KMS-11 (cell line): ENCODE data around the gene SLAMF8.
A peak's percentile ranks its signal among the peaks of the same experiment; 100 is the strongest.

Experiments used
- H2AFZ ChIP-seq: fragments of 200-600 bp; sonication (generic); 2 replicates; pipeline ENCODE4 v1.6.1; 2016; ENCODE audit warnings: antibody characterized with exemption, mixed run types, low read depth
- H3K27ac ChIP-seq: fragments of 200-600 bp; sonication (generic); 2 replicates; pipeline ENCODE4 v1.6.1; 2016; ENCODE audit warnings: mild to moderate bottlenecking, mixed run types
- H3K27me3 ChIP-seq: fragments of 200-600 bp; sonication (generic); 2 replicates; pipeline ENCODE4 v1.6.1; 2017; ENCODE audit warnings: mild to moderate bottlenecking, low read depth, mixed run types, moderate library complexity; ENCODE audit not compliant: insufficient read depth
- H3K36me3 ChIP-seq: fragments of 200-600 bp; sonication (generic); 2 replicates; pipeline ENCODE4 v1.6.1; 2017; ENCODE audit warnings: mild to moderate bottlenecking, mixed run types; ENCODE audit not compliant: insufficient read depth
- H3K4me1 ChIP-seq: fragments of 200-600 bp; sonication (generic); 2 replicates; pipeline ENCODE4 v1.6.1; 2016; ENCODE audit warnings: mild to moderate bottlenecking, low read depth, mixed run types; ENCODE audit not compliant: poor library complexity, severe bottlenecking
- H3K4me2 ChIP-seq: fragments of 200-600 bp; sonication (generic); 2 replicates; pipeline ENCODE4 v1.7.0; 2016; ENCODE audit warnings: mild to moderate bottlenecking, mixed run types
- H3K4me3 ChIP-seq: fragments of 200-600 bp; sonication (generic); IDR thresholded peaks from 2 replicates; pipeline ENCODE4 v1.6.1; 2017; ENCODE audit warnings: low read depth, low read length, mixed read lengths; ENCODE audit not compliant: insufficient read depth
- H3K79me2 ChIP-seq: fragments of 200-600 bp; sonication (generic); 2 replicates; pipeline ENCODE4 v1.6.1; 2016; ENCODE audit warnings: low read depth, mixed run types; ENCODE audit not compliant: insufficient read depth
- H3K9ac ChIP-seq: fragments of 200-600 bp; sonication (generic); 2 replicates; pipeline ENCODE4 v1.6.1; 2016; ENCODE audit warnings: mild to moderate bottlenecking, mixed run types
- H4K20me1 ChIP-seq: fragments of 200-600 bp; sonication (generic); 2 replicates; pipeline ENCODE4 v1.6.1; 2016; ENCODE audit warnings: mild to moderate bottlenecking, mixed run types; ENCODE audit not compliant: insufficient read depth
- TF ChIP-seq, protein P1 (sequence below): fragments of 200-600 bp; sonication (generic); conservative IDR thresholded peaks from 2 replicates; pipeline ENCODE4 v1.6.1; 2017; ENCODE audit warnings: low read depth, mild to moderate bottlenecking, antibody characterized with exemption, low read length, moderate library complexity, mixed read lengths

SLAMF8 gene

DNA sequence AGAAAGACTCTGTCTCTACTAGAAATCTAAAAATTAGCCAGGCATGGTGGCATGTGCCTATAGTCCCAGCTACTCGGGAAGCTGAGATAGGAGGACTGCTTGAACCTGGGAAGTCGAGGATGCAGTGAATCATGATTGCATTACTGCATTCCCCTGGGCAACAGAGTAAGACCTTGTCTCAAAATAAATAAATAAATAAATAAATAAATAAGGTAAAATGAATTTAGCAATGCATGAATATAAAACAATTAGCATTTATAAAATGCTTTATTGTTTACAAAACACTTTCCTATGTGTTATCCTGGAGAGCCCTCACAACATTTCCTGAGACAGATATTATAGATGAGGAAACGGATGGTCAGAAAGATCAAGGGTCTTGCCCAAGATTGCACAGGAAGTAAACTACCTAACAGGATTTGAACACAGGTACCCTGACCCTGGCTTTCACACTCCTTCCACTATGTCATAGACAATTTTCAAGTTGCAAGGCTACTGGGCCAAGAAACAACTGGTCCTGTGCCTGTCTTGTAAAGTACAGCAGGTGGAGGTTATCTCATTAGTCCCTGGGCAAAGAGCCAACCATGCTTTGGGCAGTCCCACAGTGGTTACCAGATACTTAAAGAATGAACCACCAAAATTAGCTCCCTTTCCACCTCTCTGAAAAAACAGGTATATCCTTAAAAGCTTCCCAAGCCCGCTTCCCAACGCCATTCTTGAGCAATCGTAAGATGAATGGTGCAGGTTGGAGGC lies 51.2 kb downstream of the SLAMF8 start:
- no peaks in the 10 kb centered on the region for H3K27me3 ChIP-seq

DNA sequence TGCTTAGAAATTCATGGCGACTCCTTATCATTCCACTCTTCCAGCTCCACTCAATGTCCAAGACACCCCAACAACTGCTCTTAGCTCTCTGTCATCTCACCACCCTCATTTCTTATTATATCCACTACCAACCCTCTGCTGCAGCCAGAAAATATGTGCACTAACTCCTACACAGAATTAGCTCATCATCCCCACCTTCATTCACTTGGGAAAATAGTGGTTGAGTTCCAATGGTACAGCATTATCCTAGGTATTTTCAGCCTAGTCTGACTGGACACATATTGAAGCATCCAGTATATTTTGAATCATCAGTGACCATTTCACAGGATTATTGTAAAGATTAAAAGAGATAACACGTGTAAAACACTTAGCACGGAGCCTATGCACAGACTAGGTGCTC lies 52.5 kb downstream of the SLAMF8 start:
- TF ChIP-seq, protein P1, sequence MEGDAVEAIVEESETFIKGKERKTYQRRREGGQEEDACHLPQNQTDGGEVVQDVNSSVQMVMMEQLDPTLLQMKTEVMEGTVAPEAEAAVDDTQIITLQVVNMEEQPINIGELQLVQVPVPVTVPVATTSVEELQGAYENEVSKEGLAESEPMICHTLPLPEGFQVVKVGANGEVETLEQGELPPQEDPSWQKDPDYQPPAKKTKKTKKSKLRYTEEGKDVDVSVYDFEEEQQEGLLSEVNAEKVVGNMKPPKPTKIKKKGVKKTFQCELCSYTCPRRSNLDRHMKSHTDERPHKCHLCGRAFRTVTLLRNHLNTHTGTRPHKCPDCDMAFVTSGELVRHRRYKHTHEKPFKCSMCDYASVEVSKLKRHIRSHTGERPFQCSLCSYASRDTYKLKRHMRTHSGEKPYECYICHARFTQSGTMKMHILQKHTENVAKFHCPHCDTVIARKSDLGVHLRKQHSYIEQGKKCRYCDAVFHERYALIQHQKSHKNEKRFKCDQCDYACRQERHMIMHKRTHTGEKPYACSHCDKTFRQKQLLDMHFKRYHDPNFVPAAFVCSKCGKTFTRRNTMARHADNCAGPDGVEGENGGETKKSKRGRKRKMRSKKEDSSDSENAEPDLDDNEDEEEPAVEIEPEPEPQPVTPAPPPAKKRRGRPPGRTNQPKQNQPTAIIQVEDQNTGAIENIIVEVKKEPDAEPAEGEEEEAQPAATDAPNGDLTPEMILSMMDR: no peak
- Histone ChIP-seq H3K27ac (peak overlapping the region; percentile 57; the same call in 1 of the 2 replicates), H3K4me3 (no peak overlapping the region), H3K27me3 (no peaks in the 10 kb centered on the region), H3K36me3 (no peaks in the 10 kb centered on the region), H3K79me2 (no peaks in the 10 kb centered on the region), H3K4me2 (peak overlapping the region; percentile 76; the same call in 1 of the 2 replicates), H3K9ac (no peak overlapping the region), H4K20me1 (no peaks in the 10 kb centered on the region), H3K4me1 (peaks cover 56% of the 10 kb centered on the region), H2AFZ (no peak overlapping the region)

More for the DNA sequence above, 51.2 kb downstream of the SLAMF8 start:
- no peak overlapping the region for H3K27ac ChIP-seq
- no peaks in the 10 kb centered on the region for H3K36me3 ChIP-seq
- H4K20me1 ChIP-seq: no peaks in the 10 kb centered on the region
- H3K9ac ChIP-seq: no peak overlapping the region
- no peak overlapping the region for H3K4me3 ChIP-seq
- peaks cover 56% of the 10 kb centered on the region for H3K4me1 ChIP-seq
- H3K4me2 ChIP-seq: peak overlapping the region; percentile 37
- no peaks in the 10 kb centered on the region for H3K79me2 ChIP-seq
- H2AFZ ChIP-seq: no peak overlapping the region
- TF ChIP-seq, protein P1: no peak

DNA sequence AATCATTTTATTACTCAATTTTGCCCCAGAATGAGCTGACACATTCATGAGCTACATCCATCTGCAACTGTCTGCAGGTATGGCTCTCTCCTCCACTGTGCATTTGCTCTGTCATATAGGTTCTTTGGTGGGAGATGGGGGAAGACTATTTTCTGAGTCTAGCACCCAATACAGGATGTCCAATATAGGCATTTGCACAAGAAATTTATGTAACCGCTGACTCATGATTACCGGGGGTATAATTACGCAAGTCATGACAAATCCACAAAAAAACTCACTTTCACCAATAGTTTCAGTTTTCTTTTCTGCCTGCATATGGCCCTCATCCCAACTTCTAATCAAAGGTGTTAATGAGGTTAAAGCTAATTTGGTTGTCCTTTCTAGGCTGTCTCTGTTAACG lies 53.3 kb downstream of the SLAMF8 start:
- Histone ChIP-seq H2AFZ (peak overlapping the region; percentile 19), H3K27me3 (no peaks in the 10 kb centered on the region), H3K4me2 (peak overlapping the region; percentile 76), H3K4me1 (peaks cover 56% of the 10 kb centered on the region), H3K79me2 (no peaks in the 10 kb centered on the region), H3K36me3 (no peaks in the 10 kb centered on the region), H3K9ac (peak overlapping the region; percentile 14; the same call in 1 of the 2 replicates), H3K27ac (peak overlapping the region; percentile 57), H3K4me3 (peak overlapping the region; percentile 95), H4K20me1 (no peaks in the 10 kb centered on the region)
- TF ChIP-seq, protein P1: no peak

DNA sequence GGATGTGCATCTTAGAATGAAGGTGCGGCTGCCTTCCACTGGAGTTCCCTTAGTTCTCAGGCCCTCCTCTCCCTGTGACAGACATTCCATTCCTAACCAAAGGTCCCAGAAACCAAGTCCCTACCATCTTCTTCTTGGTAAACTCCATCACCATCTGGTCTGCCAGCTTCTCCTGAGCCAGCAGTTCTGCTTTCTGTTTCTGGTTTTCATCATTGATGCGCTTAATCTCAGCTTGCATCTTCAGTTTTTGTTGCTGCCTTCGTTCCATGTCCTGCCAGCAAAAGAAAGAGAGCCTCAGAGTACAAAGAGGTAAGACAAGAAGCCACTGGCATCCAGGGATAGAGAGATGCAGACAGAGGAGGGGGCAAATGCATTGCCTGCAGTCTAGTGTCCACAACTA lies 53.8 kb downstream of the SLAMF8 start:
- Histone ChIP-seq H3K4me2 (peak overlapping the region; percentile 76), H2AFZ (peak overlapping the region; percentile 19), H4K20me1 (no peaks in the 10 kb centered on the region), H3K36me3 (no peaks in the 10 kb centered on the region), H3K27me3 (no peaks in the 10 kb centered on the region), H3K4me1 (peaks cover 56% of the 10 kb centered on the region), H3K27ac (peak overlapping the region; percentile 57), H3K79me2 (no peaks in the 10 kb centered on the region), H3K4me3 (peak overlapping the region; percentile 95), H3K9ac (peak overlapping the region; percentile 14; the same call in 1 of the 2 replicates)
- TF ChIP-seq, protein P1: 0 out of 2 replicates have a peak, but pooled peaks have one; percentile 9
